ENCODE results near the gene BCAR1.

The BCAR1 gene

GRCh38 chr16:75235721-75236193 lies 15.7 kb downstream of the BCAR1 start:
- DNase-seq (ENCODE audit: extremely low read depth, low read depth) = no peak

GRCh38 chr16:75234856-75235696 lies 16.3 kb downstream of the BCAR1 start:
- DNase-seq (ENCODE audit: extremely low read depth, low read depth) = no peak
- no peak for TF ChIP-seq CTCF (IDR thresholded peaks at IDR 0.05; ENCODE audit: low read depth, low read length)

More at GRCh38 chr16:75235721-75236193, 15.7 kb downstream of the BCAR1 start:
- TF ChIP-seq CTCF (IDR thresholded peaks at IDR 0.05; ENCODE audit: low read depth, low read length) = no peak

DNA sequence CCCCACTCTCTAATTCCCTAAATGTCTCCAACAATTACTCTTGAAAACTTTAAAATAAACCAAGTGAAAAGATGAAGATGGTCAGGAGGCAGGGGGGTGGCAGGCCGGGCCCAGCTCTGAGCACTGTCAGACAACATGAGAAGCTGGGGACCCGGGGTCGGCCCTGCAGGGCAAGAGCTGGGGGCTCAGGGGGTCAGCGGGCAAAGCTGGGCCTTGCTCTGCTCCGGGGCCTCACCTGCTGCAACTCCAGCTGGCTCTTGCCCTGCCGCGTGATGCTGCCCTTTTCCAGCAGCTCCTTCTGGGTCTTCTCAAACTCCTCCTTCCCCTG lies 17.8 kb downstream of the BCAR1 start:
- no peak for DNase-seq (ENCODE audit: extremely low read depth, low read depth)
- TF ChIP-seq CTCF (IDR thresholded peaks at IDR 0.05; ENCODE audit: low read depth, low read length) = no peak

DNA sequence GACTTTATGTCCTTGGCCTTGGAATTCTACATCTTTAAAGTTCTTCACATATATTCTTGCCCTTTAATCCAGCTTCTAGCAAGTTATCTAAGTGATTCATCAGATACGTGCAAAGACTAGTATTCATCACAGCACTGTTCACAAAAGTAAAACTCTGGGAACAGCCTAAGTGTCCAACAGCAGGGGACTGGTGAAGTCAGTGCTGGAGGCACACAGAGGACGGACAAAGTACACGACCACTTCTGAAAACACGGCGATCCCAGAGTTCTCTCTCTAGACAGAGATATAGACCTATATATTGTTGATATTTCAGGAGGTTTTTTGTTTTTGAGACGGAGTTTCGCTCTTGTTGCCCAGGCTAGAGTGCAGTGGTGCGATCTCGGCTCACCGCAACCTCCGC lies 19.9 kb downstream of the BCAR1 start:
- DNase-seq (ENCODE audit: extremely low read depth, low read depth) = no peak

DNA sequence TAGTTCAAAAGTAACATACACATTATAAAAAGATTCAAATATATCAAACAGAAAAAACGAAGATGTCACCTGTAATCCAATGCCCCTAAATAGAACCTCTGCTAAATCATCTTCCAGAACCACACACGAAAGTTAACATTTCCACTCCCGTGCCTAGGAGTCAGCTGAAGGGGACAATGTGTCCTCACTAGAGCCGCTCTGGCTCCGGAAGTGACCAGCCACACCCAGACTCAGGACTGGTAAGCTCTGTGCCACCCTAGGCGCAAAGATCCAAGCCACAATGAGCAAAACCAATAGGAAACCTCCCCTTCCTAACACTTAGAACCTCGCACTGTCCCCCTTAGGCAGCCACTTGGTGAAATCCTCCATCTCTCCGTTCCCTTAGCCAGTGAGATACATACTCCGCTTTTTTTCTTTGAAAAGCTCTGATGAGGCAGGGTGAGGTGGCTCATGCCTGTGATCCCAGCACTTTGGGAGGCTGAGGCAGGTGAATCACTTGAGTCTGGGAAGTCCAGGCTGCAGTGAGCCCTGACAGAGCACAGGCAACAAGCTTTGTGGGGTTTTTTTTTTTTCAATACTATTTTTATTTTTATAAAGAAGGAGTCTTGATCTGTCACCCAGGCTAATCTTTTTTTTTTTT lies 20.8 kb downstream of the BCAR1 start:
- DNase-seq (ENCODE audit: extremely low read depth, low read depth) = no peak
- no peak for TF ChIP-seq CTCF (IDR thresholded peaks at IDR 0.05; ENCODE audit: low read depth, low read length)

More for the DNA sequence above, 19.9 kb downstream of the BCAR1 start:
- TF ChIP-seq CTCF (IDR thresholded peaks at IDR 0.05; ENCODE audit: low read depth, low read length) = no peak

DNA sequence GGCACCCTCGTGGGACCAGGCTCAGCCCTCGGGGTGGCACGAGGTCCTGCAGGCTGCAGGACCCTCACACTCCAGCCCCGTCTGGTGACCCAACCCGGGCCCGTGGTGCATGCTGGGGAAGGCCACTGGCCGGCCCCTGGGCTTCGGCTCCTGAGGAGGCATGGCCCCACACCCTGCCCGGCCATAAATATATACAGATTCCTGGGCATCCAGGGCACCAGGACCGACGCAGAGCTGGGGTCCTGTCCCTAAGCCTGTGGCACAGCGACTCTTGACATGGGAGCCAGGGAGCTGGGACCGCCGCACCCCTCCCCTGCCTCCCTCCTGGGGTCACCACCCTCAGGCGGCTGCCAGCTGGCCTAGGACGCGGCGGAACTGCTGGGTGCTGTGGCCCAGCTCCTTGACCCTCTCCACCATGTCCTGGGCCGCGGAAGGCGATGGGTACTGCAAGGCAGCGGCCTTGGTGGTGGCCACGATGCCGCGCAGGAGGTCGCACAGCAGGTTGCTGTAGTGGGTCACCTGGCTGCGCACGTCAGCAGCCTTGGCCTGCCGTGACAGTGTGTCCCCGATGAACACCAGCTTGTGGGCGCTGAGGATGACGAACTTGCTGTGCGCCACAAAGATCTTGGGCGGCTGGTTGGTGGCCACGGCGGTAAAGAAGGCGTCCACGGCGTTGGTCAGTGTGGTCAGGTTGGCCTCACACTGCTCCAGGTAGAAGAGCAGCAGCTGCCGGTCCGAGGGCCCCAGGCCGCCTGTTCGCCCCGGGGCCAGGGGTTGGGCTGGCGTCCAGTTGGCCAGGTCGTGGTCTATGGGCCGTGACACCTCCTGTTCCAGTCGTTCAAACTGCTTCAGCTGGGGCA lies 22.0 kb downstream of the BCAR1 start:
- TF ChIP-seq CTCF (IDR thresholded peaks at IDR 0.05; ENCODE audit: low read depth, low read length) = no peak
- DNase-seq (ENCODE audit: extremely low read depth, low read depth) = no peak

Measured in AG09319 (cell line).